GM10266 (cell line): Measurements from ENCODE around the gene CYBC1.

Experiments used
- DNase-seq: peaks from one replicate; pipeline ENCODE4 v3.0.0; 2012; ENCODE audit errors: extremely low spot score
- CTCF ChIP-seq: IDR thresholded peaks from 2 replicates; pipeline ENCODE4 v1.5.1; 2012; ENCODE audit warnings: mild to moderate bottlenecking, low read depth; ENCODE audit not compliant: control insufficient read depth, insufficient read depth; ENCODE audit errors: missing control alignments

CYBC1 gene

DNA sequence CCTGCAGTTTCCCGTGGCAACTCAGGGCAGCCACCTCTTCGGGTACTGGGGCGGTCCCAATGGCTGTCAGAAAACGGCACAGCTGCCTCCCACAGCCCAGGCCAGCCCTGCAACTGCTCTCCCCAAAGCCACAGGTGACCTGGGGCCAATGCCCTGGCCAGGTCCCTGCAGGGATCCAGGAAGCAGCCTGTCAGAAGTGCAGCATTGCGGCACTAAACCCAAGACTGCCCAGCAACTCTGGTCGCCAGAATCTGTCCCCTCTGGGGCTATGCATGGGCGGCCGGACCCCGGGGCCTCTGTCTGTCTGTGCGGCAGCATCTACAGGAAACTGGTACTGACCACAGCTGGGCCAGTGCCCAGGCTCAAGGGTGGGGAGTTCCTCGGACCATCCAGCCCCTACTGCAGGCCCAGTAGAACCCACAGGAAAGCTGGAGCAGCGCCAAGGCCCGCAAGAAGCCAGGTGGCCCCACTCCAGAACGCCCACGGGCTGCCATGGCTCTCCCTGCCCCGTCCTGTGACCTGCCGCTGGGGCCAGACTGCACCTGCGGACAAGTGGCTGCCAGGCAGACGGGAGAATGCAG lies 5.5 kb downstream of the CYBC1 start:
- no peak for DNase-seq
- no peak for TF ChIP-seq CTCF

DNA sequence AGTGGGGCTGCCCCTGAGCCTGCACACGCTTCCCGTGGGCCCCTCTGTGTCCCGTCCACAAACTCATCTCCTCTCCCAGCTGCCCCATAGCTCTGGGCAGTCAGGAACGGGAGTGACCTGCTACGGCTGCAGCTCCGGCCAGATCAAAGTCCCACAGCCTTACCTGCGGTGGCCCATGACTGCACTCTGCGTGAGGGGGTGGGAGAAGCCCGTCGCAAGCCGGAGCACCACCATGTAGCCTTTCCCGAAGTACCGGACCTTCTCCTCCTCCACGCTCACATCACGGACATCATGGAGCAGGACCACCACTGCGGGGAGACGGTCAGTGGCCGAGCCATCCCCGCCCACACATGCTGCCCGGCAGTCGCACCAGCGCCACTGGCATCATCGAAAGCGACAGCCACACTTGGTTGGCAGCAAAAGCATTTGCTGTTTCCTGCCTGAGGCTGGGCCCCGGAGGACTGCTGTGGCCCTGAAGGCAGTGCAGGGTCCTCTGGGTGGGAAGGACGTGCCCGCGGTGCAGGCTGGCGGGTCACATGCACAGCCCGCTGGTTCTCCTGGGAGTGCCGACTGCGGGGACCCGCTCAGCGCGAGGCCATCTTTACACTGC lies 6.2 kb downstream of the CYBC1 start:
- no peak for TF ChIP-seq CTCF
- DNase-seq, result no peak

- TF ChIP-seq CTCF, result no peak
Measured at GRCh38 chr17:82443465-82444283, 6.9 kb downstream of the CYBC1 start.

DNA sequence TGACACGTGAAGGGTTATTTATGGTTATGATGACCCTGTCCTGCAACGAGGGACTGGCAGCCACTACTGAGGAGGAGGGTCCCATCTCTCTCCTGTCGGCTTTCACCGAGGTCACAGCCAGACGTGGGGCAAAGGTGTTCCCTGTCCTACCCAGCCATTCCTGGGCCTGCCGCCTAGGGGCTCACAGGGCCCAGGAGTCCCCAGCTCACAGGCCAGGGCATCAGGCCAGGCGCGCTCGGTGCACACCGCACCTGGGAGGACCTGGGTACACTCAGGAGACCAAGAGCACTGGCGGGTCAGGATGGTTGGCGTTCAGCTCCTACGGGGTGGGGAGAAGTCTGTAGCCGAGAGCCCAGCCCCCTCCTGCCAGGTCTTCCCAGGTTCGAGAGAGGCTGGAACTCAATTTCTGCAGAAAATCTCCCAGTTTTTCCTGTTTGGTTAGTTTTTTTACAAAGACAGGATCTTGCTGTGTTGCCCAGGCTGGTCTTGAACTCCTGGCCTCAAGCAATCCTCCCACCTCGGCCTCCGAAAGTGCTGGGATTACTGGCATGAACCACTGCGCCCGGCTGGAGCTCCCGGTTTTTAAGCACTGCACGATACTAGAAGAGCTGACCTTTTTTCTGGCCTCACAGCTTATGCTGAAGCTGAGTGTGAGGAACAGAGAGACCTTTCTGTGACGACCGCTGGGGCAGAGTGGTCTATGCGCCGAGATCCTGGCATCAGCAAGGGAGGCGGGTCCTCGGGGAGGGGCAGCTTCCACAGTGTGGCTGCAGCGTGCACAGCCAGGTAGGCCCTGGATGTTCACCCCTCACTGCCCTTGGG lies 7.7 kb downstream of the CYBC1 start:
- no peak for TF ChIP-seq CTCF

More at GRCh38 chr17:82443465-82444283, 6.9 kb downstream of the CYBC1 start:
- no peak for DNase-seq

GRCh38 chr17:82441691-82442487 lies 8.7 kb downstream of the CYBC1 start:
- TF ChIP-seq CTCF, result no peak
- no peak for DNase-seq

More for the DNA sequence above, 7.7 kb downstream of the CYBC1 start:
- no peak for DNase-seq

GRCh38 chr17:82440991-82441627 lies 9.4 kb downstream of the CYBC1 start:
- DNase-seq, result peak; percentile 40
- no peak for TF ChIP-seq CTCF
